Keratinocyte (primary cell): ENCODE measurements around the gene SERTAD4. TPM values are rescaled to one million over a fixed set of nuclear protein-coding genes. Genes with fewer than 3 reads are reported as not detected.

Source experiments
- DNase-seq: peaks from one replicate; pipeline ENCODE4 v3.0.0-alpha.2; 2011; ENCODE audit warnings: low read depth, missing footprints, low spot score
- FAIRE-seq: peaks from 2 replicates; lab custom pipeline; 2011; peaks lifted over from hg19 to GRCh38; lab: Jason Lieb, UNC
- H2AFZ ChIP-seq: 2 replicates; pipeline ENCODE4 v1.6.0; 2012; ENCODE audit warnings: low read length, control low read depth, inconsistent platforms; ENCODE audit not compliant: control insufficient read depth
- H3K27ac ChIP-seq: 2 replicates; pipeline ENCODE4 v1.5.1; 2011; ENCODE audit warnings: low read length; ENCODE audit not compliant: control insufficient read depth, insufficient read depth
- H3K27me3 ChIP-seq: 3 replicates; pipeline ENCODE4 v1.6.0; 2011; ENCODE audit warnings: low read length; ENCODE audit not compliant: control insufficient read depth, insufficient read depth; ENCODE audit errors: extremely low read depth
- H3K36me3 ChIP-seq, 2 experiments: 2 replicates in 1 of 2; 3 replicates in 1 of 2; pipeline ENCODE4 v1.5.1; 2011; ENCODE audit warnings: low read length in 2 of 2, mild to moderate bottlenecking in 1 of 2; ENCODE audit not compliant: control insufficient read depth in 2 of 2, insufficient read depth in 2 of 2; ENCODE audit errors: extremely low read depth in 1 of 2
- H3K4me1 ChIP-seq: 3 replicates; pipeline ENCODE4 v1.5.1; 2011; ENCODE audit warnings: low read length; ENCODE audit not compliant: control insufficient read depth, insufficient read depth; ENCODE audit errors: extremely low read depth
- H3K4me2 ChIP-seq: 3 replicates; pipeline ENCODE4 v1.6.0; 2011; ENCODE audit warnings: low read depth, low read length; ENCODE audit not compliant: control insufficient read depth, insufficient read depth; ENCODE audit errors: extremely low read depth
- H3K4me3 ChIP-seq, 3 experiments: fragments of 200-600 bp in 1 of 3; sonication (generic) in 1 of 3; 2 replicates in 2 of 3; 3 replicates in 1 of 3; pipeline ENCODE4 v1.5.1; 2011 to 2016; ENCODE audit warnings: low read length in 3 of 3, mild to moderate bottlenecking in 3 of 3, control low read depth in 2 of 3, inconsistent platforms in 1 of 3, low read depth in 1 of 3, mixed read lengths in 1 of 3, mixed run types in 1 of 3, moderate library complexity in 1 of 3; ENCODE audit not compliant: control insufficient read depth in 2 of 3, insufficient read depth in 2 of 3; ENCODE audit errors: extremely low read depth in 1 of 3
- H3K79me2 ChIP-seq: 2 replicates; pipeline ENCODE4 v1.6.0; 2012; ENCODE audit warnings: low read length; ENCODE audit not compliant: control insufficient read depth, insufficient read depth
- H3K9ac ChIP-seq: 3 replicates; pipeline ENCODE4 v1.6.0; 2011; ENCODE audit warnings: low read length; ENCODE audit not compliant: control insufficient read depth, insufficient read depth; ENCODE audit errors: extremely low read depth
- H3K9me1 ChIP-seq: 3 replicates; pipeline ENCODE4 v1.6.0; 2011; ENCODE audit warnings: low read length; ENCODE audit not compliant: control insufficient read depth, insufficient read depth; ENCODE audit errors: extremely low read depth
- H3K9me3 ChIP-seq: 2 replicates; pipeline ENCODE4 v1.5.1; 2012; ENCODE audit warnings: low read depth, low read length; ENCODE audit not compliant: control insufficient read depth
- H4K20me1 ChIP-seq: 3 replicates; pipeline ENCODE4 v1.6.0; 2011; ENCODE audit warnings: low read length; ENCODE audit not compliant: control insufficient read depth, insufficient read depth; ENCODE audit errors: extremely low read depth
- EZH2 ChIP-seq: IDR thresholded peaks from one replicate; pipeline ENCODE4 v1.6.1; 2012; ENCODE audit warnings: inconsistent platforms, mild to moderate bottlenecking, low read length, moderate library complexity
- dilution Hi-C: fragments of 300-500 bp; cut with MboI; formaldehyde crosslinking; loops from one replicate; pipeline ENCODE4 v1.7.0; 2020; ENCODE audit warnings: low sequenced_read_pairs; ENCODE audit not compliant: extremely low pct_ligation_motif_present
- polyA plus RNA-seq, 5 experiments: library from polyadenylated mRNA; depleted of rRNA in 3 of 5; stranded (reverse) in 3 of 5; stranded (forward) in 1 of 5; unstranded in 1 of 5; fragments of >200 nt; gene quantifications; 1 replicate in 1 of 5; 2 replicates in 3 of 5; 3 replicates in 1 of 5; pipeline versions ENCODE4 v1.2.1 to v1.2.3, GENCODE V29; 2011 to 2012; ENCODE audit warnings: missing spikeins in 2 of 5, low read depth in 1 of 5, low replicate concordance in 1 of 5
- TF ChIP-seq, protein P1 (sequence below), 3 experiments: IDR thresholded peaks in 1 of 3; conservative IDR thresholded peaks in 1 of 3; optimal IDR thresholded peaks in 1 of 3; 2 replicates in 2 of 3; 3 replicates in 1 of 3; pipeline versions ENCODE3 to v1.5.1; 2011; ENCODE audit warnings: low read length in 3 of 3, mild to moderate bottlenecking in 3 of 3, moderate library complexity in 2 of 3, control low read depth in 1 of 3, inconsistent platforms in 1 of 3; ENCODE audit not compliant: insufficient read depth in 2 of 3; ENCODE audit errors: extremely low read depth in 1 of 3

The SERTAD4 gene
- polyA plus RNA-seq, 1 donor (not counting 4 experiments of a cell fraction or from before 2014, with no cell fraction given): 3.4 TPM

DNA sequence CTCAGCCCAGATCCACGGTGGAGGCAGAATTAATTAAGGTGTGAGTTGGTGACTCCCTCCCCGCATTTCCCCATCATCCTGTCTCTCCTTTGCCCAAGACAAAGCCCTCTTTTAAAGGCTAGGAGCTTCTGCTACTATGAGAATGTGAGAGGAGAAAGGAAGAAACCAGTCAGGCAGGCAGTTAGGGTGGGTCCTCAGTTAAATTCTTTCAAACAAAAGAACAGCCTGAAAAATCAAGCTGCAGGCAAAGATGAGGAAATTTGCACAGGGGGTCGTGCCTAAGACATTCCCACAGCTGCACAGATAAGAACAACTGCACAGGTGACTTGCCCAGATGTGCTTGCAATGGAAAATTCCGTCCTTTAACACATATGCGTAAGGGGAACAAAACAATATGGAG is 47.6 kb downstream of the SERTAD4 start:
- Histone ChIP-seq H3K27ac (no peak overlapping the region), H3K4me2 (no peak overlapping the region), H3K9ac (no peak overlapping the region), H3K79me2 (no peaks in the 10 kb centered on the region), H3K4me1 (no peaks in the 10 kb centered on the region), H3K27me3 (no peaks in the 10 kb centered on the region), H3K9me3 (peaks cover 6% of the 10 kb centered on the region), H3K9me1 (no peaks in the 10 kb centered on the region), H2AFZ (no peak overlapping the region), H3K4me3 (no peak overlapping the region), H4K20me1 (no peaks in the 10 kb centered on the region), H3K36me3 (no peaks in the 10 kb centered on the region)
- TF ChIP-seq, protein P1, sequence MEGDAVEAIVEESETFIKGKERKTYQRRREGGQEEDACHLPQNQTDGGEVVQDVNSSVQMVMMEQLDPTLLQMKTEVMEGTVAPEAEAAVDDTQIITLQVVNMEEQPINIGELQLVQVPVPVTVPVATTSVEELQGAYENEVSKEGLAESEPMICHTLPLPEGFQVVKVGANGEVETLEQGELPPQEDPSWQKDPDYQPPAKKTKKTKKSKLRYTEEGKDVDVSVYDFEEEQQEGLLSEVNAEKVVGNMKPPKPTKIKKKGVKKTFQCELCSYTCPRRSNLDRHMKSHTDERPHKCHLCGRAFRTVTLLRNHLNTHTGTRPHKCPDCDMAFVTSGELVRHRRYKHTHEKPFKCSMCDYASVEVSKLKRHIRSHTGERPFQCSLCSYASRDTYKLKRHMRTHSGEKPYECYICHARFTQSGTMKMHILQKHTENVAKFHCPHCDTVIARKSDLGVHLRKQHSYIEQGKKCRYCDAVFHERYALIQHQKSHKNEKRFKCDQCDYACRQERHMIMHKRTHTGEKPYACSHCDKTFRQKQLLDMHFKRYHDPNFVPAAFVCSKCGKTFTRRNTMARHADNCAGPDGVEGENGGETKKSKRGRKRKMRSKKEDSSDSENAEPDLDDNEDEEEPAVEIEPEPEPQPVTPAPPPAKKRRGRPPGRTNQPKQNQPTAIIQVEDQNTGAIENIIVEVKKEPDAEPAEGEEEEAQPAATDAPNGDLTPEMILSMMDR (optimal IDR thresholded peaks at IDR 0.05 in 1 of 3, IDR thresholded peaks at IDR 0.05 in 1 of 3, conservative IDR thresholded peaks at IDR 0.05 in 1 of 3; ENCODE audit: extremely low read depth in 1 of 3, insufficient read depth in 2 of 3, low read length in 3 of 3): no peak
- TF ChIP-seq EZH2: no peak
- no peak for DNase-seq
- dilution Hi-C loops: no loop called here
- FAIRE-seq: no peak

DNA sequence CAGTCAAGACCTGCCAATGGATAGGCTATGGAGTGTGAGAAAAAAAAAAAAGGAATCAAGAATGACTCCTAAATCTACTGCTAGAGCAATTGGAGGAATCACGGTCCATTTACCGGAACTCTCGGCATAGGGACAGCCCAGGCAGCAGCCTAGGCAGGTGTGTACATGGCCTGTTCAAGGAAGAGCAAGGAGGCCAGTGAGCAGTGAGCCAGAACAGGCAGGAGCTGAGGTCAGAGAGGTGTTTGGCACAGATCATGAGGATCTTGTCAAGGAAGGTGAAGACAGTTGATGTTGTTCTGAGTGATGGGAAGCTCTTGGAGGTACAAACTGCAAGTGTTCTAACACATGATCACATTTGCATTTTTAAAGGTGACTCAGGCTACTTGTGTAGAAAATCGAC is 55.5 kb downstream of the SERTAD4 start:
- Histone ChIP-seq H3K79me2 (no peaks in the 10 kb centered on the region), H2AFZ (no peak overlapping the region), H3K4me2 (no peak overlapping the region), H3K4me1 (peaks cover 11% of the 10 kb centered on the region), H3K9ac (no peak overlapping the region), H4K20me1 (no peaks in the 10 kb centered on the region), H3K27me3 (peaks cover 11% of the 10 kb centered on the region), H3K36me3 (no peaks in the 10 kb centered on the region), H3K9me3 (no peaks in the 10 kb centered on the region), H3K27ac (no peak overlapping the region), H3K4me3 (no peak overlapping the region), H3K9me1 (no peaks in the 10 kb centered on the region)
- DNase-seq (no peak), FAIRE-seq (no peak)
- dilution Hi-C loops: no loop called here
- TF ChIP-seq EZH2: no peak
- TF ChIP-seq, protein P1 (optimal IDR thresholded peaks at IDR 0.05 in 1 of 3, IDR thresholded peaks at IDR 0.05 in 1 of 3, conservative IDR thresholded peaks at IDR 0.05 in 1 of 3; ENCODE audit: extremely low read depth in 1 of 3, insufficient read depth in 2 of 3, low read length in 3 of 3): no peak
